Activated gamma-delta T cell treated with Interleukin-2 at 50 U/mL for 16 hours (primary cell): ENCODE results near the gene FAM20B.
A peak's percentile ranks its signal among the peaks of the same experiment; 100 is the strongest.

Experiments used
- DNase-seq: peaks from one replicate; pipeline ENCODE4 v3.0.0-alpha.2; 2020

Gene FAM20B

DNA sequence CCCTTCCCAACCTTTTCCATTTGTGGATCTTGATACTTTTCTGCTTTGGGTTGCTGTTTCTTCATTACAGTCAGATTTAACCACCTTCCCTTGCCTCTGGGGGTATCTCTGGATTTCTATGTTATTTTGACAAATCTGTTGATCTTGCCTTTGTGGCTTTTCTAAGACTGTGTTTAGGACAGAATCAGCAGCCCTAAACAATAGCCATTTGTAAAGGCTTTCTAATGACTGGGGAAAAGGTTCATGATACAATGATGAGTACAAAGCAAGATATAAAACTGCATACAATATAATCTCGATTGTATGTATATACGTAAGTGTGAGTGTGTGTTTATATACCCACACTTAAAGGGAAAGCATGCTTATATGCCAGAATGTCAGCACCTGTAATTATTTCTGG, 27.8 kb downstream of the FAM20B start:
- DNase-seq = no peak

DNA sequence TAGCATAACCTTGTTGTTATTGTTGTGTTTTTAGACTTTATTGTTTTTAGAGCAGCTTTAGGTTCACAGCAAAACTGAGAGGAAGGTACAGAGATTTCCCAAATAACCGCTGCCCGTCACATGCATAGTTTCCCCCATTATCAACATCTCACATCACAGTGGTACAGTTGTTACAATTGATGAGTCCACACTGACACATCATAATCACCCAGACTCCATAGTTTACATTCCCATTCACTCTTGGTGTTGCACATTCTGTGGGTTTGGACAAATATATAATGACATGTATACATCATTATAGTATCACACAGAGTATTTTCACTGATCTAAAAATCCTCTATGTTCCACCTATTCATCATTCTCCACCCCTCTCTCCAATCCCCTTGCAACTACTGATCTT, 30.2 kb downstream of the FAM20B start:
- no peak for DNase-seq

DNA sequence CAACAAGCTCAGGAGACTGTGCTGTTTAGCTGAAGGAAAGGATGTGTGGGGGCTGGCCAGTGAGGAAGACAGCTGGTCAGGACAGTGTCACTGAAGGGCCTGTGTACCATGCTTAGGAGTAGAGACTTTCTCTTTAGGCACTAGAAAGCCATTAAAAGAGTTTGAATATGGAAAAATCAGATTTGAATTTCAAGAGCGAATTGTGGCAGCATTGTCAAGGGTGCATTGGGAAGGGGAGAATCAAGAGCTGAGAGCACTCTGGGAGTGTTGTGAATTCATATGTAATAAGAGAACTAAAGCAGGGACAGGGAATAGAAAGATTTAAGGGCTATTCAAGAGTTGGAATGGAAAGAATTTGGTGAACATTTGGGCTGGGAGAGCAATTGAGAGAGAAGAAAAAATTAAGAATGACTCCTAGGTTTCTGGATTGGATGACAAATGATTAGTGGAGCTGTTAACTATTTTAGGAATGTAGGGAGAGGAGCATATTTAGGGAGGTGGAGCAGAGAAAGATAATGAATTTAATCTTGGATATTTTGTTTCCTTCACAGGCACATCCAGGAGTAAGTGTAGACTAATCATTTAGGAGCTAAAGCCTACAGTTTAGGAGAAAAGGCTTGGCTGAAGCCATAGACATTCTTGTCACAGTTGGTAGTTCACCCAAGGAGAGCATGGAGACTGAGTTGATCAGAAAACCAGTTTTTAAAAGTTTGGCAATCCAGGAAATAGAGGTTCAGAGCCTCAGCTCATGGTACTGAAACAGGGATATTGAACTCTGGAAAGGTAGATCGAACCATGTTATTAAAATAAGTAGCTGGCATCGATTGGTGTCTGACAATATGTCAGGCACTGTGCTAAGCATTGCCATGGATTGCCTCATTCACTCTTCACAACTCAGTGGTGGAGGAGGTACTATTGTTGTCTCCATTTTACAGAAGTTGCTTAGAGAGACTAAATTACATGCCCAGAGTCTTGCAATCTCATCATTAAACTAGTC, 33.1 kb downstream of the FAM20B start:
- no peak for DNase-seq

DNA sequence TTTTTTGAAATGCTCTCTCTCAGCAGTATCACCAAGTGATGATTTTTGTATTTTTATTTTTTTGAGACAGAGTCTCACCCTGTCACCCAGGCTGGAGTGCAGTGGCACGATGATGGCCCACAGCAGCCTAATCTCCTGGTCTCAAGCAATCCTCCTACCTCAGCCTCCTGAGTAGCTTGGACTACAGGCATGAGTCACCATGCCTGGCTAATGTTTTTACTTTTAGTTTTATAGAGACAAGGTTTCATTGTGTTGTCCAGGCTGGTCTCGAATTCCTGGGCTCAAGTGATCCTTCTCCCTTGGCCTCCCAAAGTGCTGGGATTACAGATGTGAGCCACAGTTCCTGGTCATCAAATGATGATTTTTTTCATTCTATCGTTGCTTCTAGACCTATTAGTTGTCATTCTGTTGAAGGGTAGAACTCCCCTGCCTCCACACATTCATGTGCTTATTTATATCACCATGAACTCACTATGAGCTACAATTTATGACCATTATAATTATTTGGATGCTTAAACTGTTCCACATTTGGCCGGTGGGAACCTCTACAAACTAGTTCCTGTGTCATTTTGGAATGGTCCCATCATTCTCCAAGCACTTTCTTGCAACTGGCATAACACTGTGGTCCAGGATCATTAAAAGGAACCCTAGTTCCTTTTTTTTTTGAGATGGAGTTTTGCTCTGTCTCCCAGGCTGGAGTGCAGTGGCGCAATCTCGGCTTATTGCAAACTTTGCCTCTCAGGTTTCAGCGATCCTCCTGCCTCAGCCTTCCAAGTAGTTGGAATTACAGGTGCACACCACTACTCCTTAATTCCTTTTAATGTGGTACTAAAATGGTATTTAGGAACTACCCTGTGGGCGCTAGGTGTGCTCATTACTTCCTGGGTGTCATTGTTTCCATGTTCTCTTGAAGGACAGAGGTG, 35.9 kb downstream of the FAM20B start:
- no peak for DNase-seq

DNA sequence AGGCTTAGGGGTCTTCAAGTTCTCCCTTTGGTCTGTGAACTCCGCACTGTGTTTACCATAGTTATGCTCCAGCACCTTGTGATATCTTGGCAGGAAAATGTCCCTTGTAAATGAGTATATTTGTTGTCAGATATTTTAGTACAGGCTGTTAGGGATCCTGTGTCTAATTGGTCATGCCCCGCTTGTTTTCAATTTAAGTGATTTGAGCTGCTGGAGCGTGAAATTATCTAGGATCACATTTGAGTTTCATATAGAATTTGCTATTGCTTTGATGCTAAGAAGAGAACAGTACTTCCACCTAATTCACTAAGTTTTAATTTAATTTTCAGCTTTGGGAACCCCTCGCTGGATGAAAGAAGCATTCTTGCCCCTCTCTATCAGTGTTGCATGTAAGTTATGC, 40.8 kb downstream of the FAM20B start:
- no peak for DNase-seq

DNA sequence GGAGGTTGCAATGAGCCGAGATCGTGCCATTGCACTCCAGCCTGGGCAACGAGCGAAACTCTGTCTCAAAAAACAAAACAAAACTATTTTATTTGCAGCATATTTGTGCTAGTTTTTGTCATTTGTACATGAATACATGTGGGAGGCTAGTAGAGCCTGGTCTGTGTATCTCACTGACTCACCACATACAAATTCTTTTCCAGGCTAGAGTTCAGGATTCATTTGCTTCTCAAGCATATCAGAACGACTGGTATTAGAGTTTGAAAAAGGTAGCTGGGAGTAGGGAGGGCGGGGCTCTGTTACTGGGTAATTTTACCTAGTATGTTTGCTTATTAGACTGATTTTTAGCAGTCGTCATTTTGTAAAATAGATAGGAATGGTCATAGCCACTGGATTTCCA, 51.7 kb downstream of the FAM20B start:
- no peak for DNase-seq

DNA sequence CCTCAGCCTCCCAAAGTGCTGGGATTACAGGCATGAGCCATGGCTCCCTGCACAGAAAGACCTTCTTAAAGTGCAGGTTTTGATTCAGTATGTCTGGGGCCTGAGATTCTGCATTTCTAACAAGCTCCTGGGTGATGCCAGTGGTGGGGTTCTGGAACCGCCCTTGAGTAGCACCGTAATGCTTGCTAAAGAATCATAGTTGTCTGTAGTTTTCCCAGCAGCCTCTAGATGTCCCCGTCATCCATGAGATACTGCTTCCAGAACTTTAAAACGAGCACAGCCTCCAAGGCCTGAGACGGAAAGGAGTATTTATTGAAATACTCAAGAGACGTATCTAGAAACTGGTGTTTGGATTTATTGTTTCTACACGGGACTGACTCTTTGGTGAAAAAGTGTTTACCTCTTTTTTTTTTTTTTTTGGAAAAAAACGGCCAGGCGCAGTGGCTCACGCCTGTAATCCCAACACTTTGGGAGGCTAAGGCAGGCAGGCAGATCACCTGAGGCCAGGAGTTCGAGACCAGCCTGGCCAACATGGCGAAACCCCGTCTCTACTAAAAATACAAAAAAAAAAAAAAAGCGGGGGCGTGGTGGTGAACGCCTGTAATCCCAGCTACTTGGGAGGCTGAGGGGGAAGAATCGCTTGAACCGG, 53.5 kb downstream of the FAM20B start:
- DNase-seq = peak; percentile 44

DNA sequence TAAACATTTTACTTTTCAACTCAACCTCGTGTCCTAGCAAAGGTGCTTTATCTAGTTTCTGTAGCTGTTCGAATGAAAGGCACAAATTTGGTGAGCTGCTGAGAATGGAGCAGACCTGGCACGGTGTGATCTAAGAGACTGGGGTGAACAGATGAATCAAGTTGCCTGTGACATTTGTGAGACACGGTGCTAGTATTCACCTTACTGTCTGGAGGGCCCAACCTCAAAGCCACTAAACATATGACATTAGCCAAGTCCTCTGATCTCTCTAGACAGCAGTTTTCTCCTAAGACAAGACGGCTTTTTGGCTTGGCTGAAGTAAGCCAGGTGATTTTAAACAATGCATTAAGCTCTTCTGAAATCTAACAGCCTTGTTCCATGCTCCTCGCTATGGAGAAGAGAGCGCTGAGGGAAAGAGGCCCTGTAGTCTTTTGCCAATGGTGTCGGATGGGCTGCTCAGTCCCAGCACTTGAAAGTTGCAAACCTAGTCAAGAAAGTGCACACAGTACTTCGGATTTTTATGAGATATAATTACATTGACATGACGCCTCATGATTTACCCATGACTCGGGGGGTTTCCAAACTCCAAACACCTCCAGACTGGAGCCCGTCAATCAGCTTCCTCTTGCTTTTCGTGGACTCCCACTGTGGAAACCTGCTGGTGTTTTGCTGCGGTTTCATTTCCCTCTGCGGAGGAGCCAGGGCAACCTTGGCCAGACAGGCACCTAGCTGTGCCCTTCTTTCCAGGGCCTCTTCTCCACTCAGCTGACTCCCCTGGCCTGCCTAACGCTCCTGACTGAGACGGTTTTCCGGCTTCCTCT, 55.4 kb downstream of the FAM20B start:
- peak; percentile 11 for DNase-seq

DNA sequence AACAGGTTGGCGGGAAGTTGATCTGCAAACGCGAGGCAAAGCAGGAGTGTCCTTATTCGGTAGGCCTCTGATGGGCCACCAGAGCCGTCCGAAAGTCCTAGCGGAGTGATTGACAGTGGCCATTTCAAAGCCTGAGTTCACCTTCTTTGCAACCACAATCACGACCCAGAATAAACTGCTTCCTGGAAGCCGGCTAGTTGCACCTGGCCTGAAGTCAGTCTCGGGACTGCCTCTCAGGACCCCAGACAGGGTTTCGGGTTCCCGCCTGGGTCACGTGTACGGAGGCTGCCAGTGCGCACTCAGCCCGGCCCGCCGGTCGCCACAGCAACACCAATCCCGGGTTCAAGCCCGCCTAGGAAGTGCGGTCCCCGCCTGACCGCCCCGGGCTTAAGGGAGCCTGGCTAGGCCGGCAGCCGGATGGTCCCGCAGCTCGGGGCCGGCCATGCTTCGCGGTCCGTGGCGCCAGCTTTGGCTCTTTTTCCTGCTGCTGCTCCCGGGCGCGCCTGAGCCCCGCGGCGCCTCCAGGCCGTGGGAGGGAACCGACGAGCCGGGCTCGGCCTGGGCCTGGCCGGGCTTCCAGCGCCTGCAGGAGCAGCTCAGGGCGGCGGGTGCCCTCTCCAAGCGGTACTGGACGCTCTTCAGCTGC, 56.1 kb downstream of the FAM20B start, which contains the start of gene TOR3A:
TSS of gene TOR3A (plus strand) at position 384 of the 646 bp plus-strand sequence. CDS start at position 443, 59 bp downstream.
- peak; percentile 75 for DNase-seq

DNA sequence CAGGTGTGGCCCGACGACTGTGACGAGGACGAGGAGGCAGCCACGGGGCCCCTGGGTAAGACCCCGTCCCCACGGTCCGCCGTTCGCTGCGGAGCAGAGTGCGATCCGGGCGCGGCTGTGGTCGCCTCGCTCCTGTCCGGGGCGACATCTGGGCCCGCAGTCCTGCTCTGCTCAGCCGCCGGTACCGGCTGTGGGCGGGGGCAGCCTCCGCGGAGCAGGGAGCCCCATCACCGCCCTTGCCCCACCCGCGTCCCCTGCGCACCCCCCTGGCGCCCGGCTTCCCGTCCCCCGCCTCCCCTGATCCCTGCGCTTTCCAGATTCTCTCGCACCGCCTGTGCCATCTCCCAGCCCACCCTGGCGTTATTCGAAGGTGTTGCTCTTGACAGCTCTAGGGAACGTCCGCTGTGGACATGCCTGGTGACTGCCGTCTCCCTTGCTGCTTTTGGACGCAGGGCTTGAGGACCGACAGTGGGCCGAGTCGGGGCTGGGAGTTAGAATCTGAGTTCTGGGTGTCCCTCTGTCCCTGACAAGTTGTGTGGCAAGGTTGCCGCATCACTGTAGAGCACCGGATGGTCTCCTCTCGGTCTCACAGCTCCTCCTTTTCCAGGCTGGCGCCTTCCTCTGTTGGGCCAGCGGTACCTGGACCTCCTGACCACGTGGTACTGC, 56.8 kb downstream of the FAM20B start:
- peak; percentile 17 for DNase-seq

DNA sequence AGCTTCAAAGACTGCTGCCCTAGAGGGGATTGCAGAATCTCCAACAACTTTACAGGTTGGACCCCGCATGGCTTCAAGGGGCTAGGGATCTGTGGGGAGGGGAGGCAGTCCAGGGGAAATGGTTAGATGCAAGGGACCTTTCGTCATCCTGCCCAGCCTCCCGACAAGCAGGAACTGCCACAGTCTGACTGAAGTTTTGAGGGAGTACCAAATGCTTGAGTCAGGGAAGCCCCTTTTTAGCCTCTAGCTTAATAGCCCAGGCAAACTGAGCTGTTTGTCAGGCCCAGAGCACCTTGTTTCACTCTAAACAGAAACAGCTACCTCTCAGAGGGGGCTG, 57.3 kb downstream of the FAM20B start:
- no peak for DNase-seq

DNA sequence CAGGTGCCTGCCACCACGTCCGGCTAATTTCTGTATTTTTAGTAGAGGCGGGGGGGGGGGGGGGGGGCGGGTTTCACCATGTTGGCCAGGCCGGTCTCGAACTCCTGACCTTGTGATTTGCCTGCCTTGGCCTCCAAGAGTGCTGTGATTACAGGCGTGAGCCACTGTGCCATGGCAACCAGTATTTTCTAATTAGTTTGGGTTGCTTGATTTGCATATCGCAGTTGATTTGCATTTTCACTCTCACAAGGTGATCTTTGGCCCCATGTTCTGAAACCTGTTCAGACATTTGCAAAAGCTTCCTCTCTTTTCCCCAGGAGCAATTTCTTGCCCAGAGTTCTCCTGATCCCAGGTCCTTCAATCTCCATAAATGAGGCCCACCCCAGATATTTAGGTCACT, 57.8 kb downstream of the FAM20B start:
- no peak for DNase-seq

DNA sequence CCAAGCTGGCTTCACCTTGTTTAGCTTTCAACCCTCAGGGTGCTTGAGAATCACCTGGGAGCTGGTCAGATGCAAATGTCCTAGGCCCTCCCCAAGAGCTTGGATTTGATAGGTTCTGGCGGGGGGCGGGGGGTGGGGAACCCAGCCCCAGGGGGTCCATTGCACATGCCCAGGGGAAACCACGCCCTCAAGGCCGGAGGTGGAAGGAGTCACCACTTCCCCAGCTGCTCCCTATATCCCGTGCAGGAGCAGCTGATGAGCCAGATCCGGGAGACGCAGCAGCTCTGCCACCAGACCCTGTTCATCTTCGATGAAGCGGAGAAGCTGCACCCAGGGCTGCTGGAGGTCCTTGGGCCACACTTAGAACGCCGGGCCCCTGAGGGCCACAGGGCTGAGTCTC, 62.0 kb downstream of the FAM20B start:
- no peak for DNase-seq

DNA sequence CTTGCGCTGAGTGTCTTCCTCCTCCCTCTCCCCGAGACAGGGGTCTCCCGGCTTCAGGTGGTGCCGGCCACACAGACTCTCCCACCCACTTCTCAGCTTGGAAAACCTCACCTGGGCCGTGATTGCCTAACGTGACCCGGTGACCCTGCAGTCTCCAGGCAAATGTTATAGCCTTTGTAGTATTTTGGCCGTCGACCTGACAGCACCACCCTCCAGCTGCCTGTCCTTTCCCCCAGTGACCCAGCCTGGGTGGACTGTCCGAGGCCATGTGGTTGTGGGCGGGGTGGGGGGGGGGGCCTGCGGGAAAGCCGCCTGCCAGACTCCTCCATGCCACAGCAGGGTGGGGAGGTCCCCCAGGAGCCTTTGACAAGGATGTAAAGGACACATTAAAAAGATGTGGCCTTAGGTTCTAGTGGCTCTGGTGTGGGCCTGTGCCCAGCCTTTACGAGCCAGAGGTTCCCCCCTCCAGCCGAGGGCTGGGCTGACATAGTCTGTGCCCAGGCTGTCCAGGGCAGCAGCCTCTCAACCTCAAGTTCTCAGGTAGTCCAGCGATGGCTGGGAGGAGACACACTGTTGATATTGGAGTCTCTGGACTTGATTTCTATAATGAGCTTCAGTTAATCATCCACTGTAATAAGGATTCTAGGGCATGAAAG, 64.3 kb downstream of the FAM20B start:
- DNase-seq = no peak

DNA sequence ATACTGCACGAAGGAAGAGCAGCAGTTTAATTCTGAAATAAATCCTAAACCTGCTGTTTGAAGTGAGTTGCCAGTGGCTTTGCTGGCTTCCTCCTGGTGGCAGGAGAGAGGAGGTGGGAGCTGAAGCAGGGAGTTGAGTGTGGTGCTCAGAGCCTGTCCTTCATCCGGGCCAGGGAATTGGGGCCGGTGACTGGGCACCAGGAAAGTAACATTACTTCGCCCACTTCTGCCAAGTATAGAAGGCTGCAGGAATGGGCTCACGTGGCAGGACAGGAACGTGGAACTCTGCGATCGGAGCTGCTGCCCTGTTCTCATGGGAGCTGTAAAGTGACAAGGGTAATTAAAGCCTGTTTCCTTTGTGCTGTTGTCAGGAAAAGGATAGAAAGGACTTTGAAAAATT, 64.8 kb downstream of the FAM20B start:
- DNase-seq = no peak

DNA sequence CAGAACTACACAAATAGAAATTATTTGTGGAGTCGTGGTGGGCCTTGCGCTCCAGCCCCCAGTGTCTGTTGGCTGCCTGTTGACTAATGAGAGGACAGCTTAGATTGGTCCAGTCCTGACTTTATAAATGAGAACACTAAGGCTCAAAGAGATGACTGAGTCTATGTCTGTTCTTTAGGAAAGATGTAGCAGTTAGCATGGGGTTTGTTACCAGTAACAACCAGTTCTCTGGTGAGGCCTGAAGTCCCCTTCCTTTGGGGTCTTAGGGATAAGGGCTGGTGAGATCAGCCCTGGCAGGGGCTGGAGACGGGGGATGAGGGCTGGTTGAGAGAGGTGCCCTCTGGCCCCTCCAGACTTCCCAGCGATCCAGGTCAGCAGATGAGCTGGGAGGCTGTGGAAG, 65.2 kb downstream of the FAM20B start:
- no peak for DNase-seq

DNA sequence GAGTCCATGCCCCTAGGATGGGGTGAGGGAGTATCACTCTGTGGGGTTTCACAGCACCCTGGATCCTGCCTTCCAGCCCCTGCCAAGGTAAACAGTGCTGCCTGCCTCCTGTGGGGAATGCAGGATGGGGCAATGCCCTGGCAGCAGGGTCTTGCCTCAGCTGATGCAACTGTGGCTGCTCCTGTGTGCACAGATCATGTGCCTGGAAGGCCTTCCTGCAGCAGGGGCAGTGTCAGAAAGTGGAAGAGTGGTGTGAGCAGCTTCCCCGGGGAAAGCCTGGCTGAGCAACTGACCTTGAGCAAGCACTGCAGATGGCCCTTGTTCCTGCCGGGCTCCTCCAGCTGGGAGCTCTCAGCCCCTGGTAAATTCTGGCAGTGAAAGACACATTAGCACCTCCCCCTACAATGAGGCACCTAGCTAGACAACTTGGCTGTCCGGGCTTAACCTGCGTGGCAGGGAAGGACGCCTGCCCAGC, 66.0 kb downstream of the FAM20B start:
- no peak for DNase-seq

DNA sequence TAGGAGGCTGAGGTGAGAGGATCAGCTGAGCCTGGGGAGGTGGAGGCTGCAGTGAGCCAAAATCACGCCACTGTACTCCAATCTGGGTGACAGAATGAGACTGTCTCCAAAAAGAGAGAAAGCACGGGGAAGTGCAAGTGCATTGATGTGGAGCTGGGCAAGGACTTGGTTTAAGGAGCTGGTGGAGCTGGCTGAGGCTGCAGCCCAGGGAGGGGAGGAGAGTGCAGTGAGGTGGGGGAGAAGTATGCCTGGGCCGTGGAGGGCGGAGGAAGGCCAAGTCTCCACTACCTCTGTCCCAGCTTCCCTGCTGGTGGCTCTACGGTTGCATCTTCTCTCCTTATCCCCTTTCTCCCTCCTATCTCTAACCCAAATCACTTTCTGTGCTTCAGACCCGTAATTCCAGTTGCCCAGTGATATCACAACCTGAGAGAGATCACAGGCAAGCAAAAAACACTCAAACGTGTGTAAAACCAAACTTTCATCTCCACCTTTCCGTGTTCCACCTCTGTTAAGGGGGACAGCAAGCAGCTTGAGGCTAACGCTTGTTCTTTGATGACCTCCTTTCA, 67.3 kb downstream of the FAM20B start:
- no peak for DNase-seq

DNA sequence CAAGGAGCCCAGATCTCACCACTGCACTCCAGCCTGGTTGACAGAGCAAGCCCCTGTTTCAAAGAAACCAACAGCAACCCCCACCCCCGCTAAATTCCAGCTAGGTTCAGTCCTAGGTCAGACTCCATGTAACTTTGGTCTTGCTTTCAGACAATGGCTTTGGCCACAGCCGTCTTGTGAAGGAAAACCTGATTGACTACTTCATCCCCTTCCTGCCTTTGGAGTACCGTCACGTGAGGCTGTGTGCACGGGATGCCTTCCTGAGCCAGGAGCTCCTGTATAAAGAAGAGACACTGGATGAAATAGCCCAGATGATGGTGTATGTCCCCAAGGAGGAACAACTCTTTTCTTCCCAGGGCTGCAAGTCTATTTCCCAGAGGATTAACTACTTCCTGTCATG, 69.1 kb downstream of the FAM20B start:
- no peak for DNase-seq

DNA sequence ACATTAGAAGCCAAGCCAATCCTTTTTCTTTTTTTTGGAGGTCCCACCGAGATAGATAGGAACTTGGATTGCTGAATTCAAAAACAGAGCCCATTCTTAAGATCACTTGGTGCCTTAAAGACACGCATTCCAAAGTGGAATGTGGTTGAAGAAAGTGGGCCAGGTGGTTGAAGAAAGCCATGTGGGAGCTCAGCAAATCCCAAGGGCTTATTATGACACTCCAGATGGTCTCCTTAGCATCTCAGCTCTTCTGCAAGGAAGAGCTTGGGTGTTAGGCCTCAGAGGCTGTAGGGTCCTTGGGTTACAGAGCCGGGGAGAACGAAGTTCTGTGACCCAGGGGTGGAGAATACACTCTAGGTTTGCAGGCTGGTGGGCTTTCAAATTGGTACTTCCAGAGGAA, 69.7 kb downstream of the FAM20B start:
- DNase-seq = no peak
